Loucy (cell line): ENCODE measurements around the gene CFAP52.

Experiments
- CTCF ChIP-seq: fragments of 200-600 bp; sonication (generic); conservative IDR thresholded peaks from 2 replicates; pipeline ENCODE4 v1.5.1; 2014; ENCODE audit warnings: mild to moderate bottlenecking, antibody characterized with exemption, low read length
- EZH2phosphoT487 ChIP-seq: fragments of 200-600 bp; IDR thresholded peaks from 2 replicates; pipeline ENCODE4 v1.6.1; 2018; ENCODE audit warnings: antibody characterized with exemption, mild to moderate bottlenecking, moderate library complexity, borderline replicate concordance

GRCh38 chr17:9612006-9612405 lies 35.6 kb downstream of the CFAP52 start:
- TF ChIP-seq CTCF (no peak), EZH2phosphoT487 (no peak)
